GM19395 (cell line): ENCODE data around the gene TMEM169.
"Not testable (repeated sequence)": the region's sequence is repeated elsewhere in the genome, so short reads cannot be mapped to it uniquely, and the experiment has no call there.

Experiments
- ATAC-seq: cut with Tn5 transposase; IDR thresholded peaks from one replicate; pipeline ENCODE4 v1.9.1; 2021; ENCODE audit warnings: mild to moderate bottlenecking, moderate library complexity; ENCODE audit not compliant: unreplicated experiment

The TMEM169 gene

GRCh38 chr2:216071111-216071851 is 10.4 kb upstream of the TMEM169 start:
- no peak for ATAC-seq

GRCh38 chr2:216072473-216072872 is 9.2 kb upstream of the TMEM169 start:
- no peak for ATAC-seq

DNA sequence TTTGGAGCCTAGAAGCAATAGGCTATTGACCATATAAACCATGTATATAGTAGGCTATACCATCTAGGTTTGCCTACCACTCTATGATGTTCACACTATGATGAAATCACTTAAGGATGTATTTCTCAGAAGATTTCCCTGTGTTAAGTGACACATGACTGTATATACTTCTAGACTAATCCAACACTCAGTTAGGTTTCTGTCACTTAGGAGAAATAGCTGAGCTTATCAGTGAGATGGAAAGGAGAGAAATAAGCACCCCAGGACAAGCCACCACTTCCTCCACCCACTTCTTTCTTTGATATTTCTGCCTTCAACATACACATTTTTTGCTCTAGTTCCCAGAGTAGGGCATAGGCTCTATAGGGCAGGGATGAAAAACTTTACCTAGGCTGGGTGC is 7.9 kb upstream of the TMEM169 start:
- ATAC-seq = no peak

DNA sequence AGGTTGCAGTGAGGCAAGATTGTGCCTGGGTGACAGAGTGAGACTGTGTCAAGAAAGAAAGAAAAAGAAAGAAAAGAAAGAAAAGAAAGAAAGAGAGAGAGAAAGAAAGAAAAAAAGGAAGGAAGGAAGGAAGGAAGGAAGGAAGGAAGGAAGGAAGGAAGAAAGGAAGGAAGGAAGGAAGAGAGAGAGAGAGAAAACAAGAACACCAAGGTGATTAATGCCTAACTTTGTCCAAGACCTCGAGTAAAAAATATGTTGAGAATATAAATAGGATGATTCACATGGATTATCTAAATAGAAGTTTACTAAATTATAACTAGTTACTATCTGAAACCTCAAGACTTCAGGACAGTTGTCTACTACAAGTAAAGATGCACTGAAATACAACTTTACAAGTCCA is 7.3 kb upstream of the TMEM169 start:
- ATAC-seq = no peak

DNA sequence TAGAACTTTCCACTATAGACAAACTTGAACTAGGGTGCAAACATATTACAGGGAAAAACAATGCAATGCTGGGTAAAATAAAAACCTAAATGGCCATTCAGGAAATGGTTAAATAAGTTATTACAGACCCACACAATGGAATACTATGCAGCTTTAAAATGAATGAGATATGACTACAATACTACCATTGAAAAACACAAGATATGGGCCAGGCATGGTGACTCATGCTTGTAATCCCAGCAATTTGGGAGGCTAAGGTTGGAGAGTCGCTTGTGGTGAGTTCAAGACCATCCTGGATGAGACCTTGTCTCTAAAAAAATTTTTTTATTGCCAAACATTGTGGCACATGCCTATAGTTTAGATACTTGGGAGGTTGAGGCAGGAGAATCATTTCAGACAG is 6.9 kb upstream of the TMEM169 start:
- no peak for ATAC-seq

GRCh38 chr2:216075510-216076485 is 5.9 kb upstream of the TMEM169 start:
- no peak for ATAC-seq

- no peak for ATAC-seq
Measured at GRCh38 chr2:216078776-216079175, 2.9 kb upstream of the TMEM169 start.

GRCh38 chr2:216080048-216080447 is 1.7 kb upstream of the TMEM169 start:
- ATAC-seq = not testable (repeated sequence)

DNA sequence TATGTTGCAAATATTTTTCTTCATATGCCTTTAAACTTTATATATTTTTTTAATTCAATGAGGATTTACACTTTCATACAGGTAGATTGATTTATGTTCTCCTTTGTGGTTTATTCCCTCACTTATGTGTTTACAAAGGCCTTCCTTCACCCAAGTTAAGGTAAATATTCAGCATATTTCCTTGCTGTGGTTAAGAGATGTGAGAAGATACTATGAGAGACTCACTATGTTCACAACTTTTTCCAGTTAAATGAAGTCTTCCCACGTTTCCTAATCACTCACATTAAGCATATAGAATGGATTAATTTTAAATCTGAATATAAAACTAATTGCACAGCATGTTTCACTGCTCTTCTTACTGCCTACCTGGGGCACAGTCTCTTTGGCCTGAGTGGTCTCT is 707 bp upstream of the TMEM169 start:
- ATAC-seq = peak; percentile 14

DNA sequence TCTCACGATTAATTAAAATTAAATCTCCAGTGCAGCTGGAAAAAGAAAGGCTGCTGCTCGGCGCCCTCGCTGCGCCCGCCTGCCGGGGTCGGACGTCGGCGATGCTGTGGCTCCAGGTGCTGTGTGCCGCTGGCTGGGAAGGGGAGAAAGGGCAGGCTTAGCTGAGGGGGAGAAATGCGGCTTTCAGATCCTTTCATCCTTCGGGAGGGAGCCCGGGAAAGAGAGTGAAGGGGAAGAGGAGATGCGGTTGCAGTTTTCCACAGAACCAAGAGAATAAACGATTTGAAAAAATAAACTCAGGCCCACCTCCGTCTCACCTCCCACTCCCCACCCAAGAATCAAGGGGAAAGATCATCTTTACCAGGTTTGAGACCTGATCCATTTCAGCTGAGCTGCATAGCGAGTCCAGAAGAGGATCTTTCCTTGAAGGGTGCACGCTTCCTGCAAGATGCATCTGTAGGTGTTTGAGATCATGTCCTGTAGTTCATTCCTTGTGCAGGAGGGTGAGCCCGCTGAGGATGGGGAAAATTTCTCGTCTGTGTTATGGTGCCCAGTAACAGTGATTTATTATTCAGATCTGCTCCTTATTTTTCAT is 495 bp downstream of the TMEM169 start:
- peak; percentile 25 for ATAC-seq

DNA sequence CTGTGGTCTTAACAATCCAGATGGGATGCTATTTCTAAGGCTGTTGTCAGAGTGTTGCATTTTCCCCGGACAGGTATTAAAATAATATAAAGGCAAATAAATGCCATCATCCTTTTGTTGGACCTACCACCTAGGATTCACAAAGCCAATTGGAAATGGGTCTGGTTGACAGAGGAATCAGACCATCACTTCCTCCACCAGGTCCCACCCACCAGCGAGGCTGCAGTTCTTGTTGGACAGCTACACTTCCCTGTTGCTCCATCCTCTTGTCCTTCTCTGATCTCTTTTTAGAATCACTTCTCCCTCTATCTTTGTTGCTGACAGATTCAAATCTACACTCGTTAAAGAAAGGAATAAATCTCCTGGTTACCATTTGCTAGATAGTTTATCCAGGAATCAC is 1.1 kb downstream of the TMEM169 start:
- no peak for ATAC-seq

DNA sequence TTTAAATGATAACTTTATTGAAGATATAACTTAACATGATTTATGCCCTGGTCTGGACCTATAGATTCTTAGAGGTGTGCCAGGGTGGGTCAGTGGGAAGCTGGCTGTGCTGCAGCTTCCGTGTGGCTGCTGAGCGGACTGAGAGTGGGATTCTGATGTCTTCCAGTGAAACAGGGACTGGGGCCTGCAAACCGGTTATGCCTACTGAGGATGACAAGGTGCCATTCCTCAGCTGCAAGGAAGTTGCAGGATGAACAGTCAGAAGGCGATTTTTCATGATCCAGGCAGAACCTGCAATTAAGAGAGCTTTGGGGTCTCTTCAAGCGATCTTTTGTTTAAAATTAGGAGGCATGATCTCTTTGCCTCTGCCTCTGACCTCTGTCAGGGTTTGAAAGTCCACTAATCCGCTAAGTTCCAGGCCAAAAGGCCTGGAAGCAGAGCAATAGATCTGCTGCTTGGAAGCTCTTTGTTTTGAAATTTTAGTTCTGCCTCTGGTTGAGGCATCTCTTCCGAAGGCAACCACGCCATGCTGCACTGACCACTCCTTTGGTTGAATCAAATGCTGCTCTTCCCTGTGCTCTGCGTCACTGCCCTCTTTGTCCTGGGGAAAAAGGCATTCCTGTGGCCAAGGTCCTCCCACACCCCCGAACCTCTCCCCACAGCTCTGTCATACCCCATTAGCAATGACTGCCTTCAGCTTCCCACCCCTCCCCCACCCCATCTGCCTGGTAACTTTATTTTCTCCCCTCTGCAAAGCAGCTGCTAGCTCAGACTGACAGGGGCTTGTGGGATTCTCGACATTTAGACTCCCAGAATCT is 2.0 kb downstream of the TMEM169 start:
- ATAC-seq = no peak

GRCh38 chr2:216084547-216084946 is 2.8 kb downstream of the TMEM169 start:
- ATAC-seq = no peak

DNA sequence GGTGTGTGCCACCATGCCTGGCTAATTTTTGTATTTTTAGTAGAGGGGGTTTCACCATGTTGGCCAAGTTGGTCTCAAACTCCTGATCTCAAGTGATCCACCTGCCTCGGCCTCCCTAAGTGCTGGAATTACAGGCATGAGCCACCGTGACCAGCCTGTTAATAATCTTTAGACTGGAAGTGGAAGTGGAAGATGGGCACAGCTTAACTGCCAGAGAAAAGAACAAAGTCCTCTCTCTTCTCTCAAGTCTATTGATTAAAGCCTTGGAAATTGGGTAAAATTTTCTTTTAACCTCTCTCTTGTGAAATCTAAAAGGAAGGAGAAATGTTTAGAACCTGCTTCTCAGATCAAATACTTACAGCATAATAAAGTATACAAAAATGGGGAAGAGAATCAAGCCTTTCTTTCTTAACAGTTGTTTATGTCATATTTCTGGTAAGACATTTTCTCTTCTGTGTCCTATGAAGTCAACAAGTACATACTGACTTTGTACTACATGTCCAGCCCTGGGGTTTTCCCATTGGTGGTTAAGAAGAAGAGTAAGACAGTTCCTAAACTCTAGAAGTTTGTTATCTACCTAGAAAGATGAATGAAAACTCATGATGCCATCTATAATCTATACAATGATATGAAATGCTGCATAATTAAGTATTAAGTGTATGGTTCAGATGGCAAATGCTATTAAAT is 4.6 kb downstream of the TMEM169 start:
- no peak for ATAC-seq

GRCh38 chr2:216090369-216090786 is 8.7 kb downstream of the TMEM169 start:
- peak; percentile 79 for ATAC-seq

DNA sequence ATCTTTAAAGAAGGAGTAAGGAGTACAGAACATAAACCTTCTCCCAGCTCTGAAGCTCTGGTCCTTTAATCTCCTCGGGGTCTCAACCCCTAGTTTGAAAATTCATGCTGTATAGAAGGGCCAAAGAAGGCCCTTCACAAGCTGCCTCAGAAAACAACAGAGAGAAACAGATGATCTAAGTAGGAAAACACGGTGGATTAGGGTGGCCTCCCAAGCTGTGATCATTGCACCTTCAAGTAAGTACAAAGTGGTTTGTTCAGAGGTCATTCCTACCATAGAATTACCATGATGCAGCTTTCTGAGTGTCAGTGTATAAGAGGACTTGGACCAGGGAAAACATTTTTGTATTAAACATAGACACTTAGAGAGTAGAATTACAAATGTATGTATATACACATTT is 10.9 kb downstream of the TMEM169 start:
- ATAC-seq = no peak

DNA sequence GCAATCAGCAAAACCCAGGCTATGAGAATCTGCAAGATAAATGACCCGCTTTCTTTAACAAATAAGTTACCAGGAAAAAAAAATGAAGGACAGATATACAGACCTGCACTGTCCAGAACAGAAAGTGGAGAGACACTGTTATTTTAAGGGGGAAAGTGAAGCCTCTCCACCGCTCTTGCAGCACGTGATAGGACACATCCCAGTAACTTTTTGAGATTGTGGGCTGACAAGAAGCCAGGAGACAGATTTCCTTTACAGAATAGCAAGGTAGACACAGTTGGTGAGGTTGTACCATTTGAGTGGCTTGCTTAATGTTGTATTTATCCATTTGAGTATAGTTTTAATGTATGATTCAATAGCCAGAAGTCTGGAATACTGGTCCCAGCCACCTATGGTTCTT is 13.0 kb downstream of the TMEM169 start:
- no peak for ATAC-seq

- ATAC-seq = no peak
Measured at GRCh38 chr2:216098421-216099334, 17.0 kb downstream of the TMEM169 start.

- ATAC-seq = no peak
Measured at GRCh38 chr2:216101109-216101508, 19.4 kb downstream of the TMEM169 start.
